Measurements from ENCODE around the gene AMMECR1. TPM values are rescaled to one million over a fixed set of nuclear protein-coding genes. Genes with fewer than 3 reads are reported as not detected.
"Not testable (repeated sequence)": the region's sequence is repeated elsewhere in the genome, so short reads cannot be mapped to it uniquely, and the experiment has no call there.

AMMECR1 gene
- total RNA-seq, 1 donor from 2014 or later = 19.3 TPM

DNA sequence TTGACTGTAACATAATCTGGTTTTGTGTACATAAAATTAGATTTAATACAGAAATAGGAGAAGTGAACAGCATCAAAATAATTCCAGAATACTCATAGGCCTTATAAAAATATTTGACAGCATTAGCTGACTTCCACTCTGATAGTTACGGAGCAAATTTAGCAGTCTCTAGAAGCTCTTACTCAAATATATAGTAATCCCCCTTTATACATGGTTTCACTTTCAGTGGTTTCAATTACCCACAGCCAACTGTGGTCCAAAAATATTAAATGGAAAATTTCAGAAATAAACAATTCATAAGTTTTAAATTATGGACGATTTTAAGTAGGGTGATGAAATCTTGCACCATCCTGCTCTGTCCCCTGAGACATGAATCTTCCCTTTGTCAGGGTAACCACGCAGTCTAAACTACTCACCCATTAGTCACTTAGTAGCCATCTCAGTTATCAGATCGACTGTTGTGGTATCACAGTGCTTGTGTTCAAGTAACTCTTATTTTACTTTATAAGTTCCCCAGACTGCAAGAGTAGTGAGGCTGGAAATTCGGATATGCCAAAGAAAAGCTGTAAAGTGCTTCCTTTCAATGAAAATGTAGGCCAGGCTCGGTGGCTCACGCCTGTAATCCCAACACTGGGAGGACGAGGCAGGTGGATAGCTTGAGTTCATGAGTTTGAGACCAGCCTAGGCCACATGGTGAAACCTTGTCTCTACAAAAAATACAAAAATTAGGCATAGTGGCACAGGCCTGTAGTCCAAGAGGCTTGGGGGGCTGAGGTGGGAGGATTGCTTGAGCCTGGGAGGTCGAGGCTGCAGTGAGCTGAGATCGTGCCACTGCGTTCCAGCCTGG, 23.5 kb upstream of the AMMECR1 start:
- Mint-ChIP-seq H3K36me3 (no peaks in the 10 kb centered on the region), H3K27me3 (peaks cover 1% of the 10 kb centered on the region), H3K4me3 (no peak overlapping the region), H3K9me3 (no peaks in the 10 kb centered on the region), H3K4me1 (ENCODE audit: unreplicated experiment) (no peaks in the 10 kb centered on the region), H3K27ac (peak overlapping the region; percentile 34)
- no peak for DNase-seq (ENCODE audit: extremely low spot score, unreplicated experiment)
- no peak for TF ChIP-seq CTCF (conservative IDR thresholded peaks at IDR 0.05)

GRCh38 chrX:110338935-110339334, 21.1 kb upstream of the AMMECR1 start:
- Mint-ChIP-seq H3K36me3 (no peaks in the 10 kb centered on the region), H3K4me1 (ENCODE audit: unreplicated experiment) (no peaks in the 10 kb centered on the region), H3K27ac (no peak overlapping the region), H3K9me3 (no peaks in the 10 kb centered on the region), H3K27me3 (no peaks in the 10 kb centered on the region), H3K4me3 (no peak overlapping the region)
- no peak for DNase-seq (ENCODE audit: extremely low spot score, unreplicated experiment)
- no peak for TF ChIP-seq CTCF (conservative IDR thresholded peaks at IDR 0.05)

GRCh38 chrX:110333458-110333857, 15.6 kb upstream of the AMMECR1 start:
- not testable (repeated sequence) for H3K27me3 Mint-ChIP-seq; H3K27ac Mint-ChIP-seq; DNase-seq (ENCODE audit: extremely low spot score, unreplicated experiment); H3K4me3 Mint-ChIP-seq; H3K36me3 Mint-ChIP-seq; H3K4me1 Mint-ChIP-seq (ENCODE audit: unreplicated experiment); H3K9me3 Mint-ChIP-seq

GRCh38 chrX:110331444-110332030, 13.7 kb upstream of the AMMECR1 start:
- Mint-ChIP-seq H3K36me3 (no peaks in the 10 kb centered on the region), H3K4me1 (ENCODE audit: unreplicated experiment) (no peaks in the 10 kb centered on the region), H3K27ac (no peak overlapping the region), H3K27me3 (no peaks in the 10 kb centered on the region), H3K4me3 (no peak overlapping the region), H3K9me3 (no peaks in the 10 kb centered on the region)
- TF ChIP-seq CTCF (conservative IDR thresholded peaks at IDR 0.05) = no peak
- DNase-seq (ENCODE audit: extremely low spot score, unreplicated experiment) = no peak

GRCh38 chrX:110328613-110329012, 10.7 kb upstream of the AMMECR1 start:
- not testable (repeated sequence) for H3K36me3 Mint-ChIP-seq

DNA sequence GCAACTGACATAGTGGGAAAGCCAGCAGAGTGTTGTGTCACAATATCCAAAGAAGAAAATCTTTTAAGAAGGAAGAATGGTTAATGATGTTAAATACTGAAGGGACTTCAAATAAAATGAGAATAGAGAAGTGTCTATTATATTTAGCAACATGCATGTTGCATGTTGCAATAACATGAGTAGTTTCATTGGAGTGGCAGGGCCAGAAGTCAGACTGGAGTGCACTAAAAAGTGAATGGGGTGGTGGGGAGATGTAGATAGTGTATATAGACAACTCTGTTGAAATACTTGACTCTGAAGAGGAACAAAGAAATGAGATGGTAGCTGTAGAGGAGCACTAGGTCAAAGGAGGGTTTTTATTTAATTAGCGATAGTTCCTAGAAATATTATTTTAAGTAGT, 9.5 kb upstream of the AMMECR1 start:
- H3K9me3 Mint-ChIP-seq = no peaks in the 10 kb centered on the region
- no peak overlapping the region for H3K27ac Mint-ChIP-seq
- H3K4me3 Mint-ChIP-seq = no peak overlapping the region
- no peak for TF ChIP-seq CTCF (conservative IDR thresholded peaks at IDR 0.05)
- no peak for DNase-seq (ENCODE audit: extremely low spot score, unreplicated experiment)
- no peaks in the 10 kb centered on the region for H3K27me3 Mint-ChIP-seq
- no peaks in the 10 kb centered on the region for H3K4me1 Mint-ChIP-seq (ENCODE audit: unreplicated experiment)
- H3K36me3 Mint-ChIP-seq = no peaks in the 10 kb centered on the region

More at GRCh38 chrX:110328613-110329012, 10.7 kb upstream of the AMMECR1 start:
- not testable (repeated sequence) for DNase-seq (ENCODE audit: extremely low spot score, unreplicated experiment); H3K4me3 Mint-ChIP-seq; H3K27me3 Mint-ChIP-seq; H3K9me3 Mint-ChIP-seq; H3K4me1 Mint-ChIP-seq (ENCODE audit: unreplicated experiment); H3K27ac Mint-ChIP-seq
